Duodenal mucosa (tissue), 2 donors: ENCODE data around the gene SLAMF6.
"Not testable (repeated sequence)": the region's sequence is repeated elsewhere in the genome, so short reads cannot be mapped to it uniquely, and the experiment has no call there.

Experiments used
- H3K27ac ChIP-seq: one replicate; pipeline ENCODE4 v1.7.0; 2013; ENCODE audit warnings: low read depth, low read length
- H3K27me3 ChIP-seq, 2 donors: one replicate each; pipeline ENCODE4 v1.7.0; 2013; ENCODE audit warnings: low read length in 2 of 2, control low read depth in 1 of 2; ENCODE audit not compliant: insufficient read depth in 2 of 2, control insufficient read depth in 1 of 2
- H3K36me3 ChIP-seq, 2 donors: one replicate each; pipeline ENCODE4 v1.7.0; 2013; ENCODE audit warnings: low read length in 2 of 2, control low read depth in 1 of 2; ENCODE audit not compliant: insufficient read depth in 2 of 2, control insufficient read depth in 1 of 2
- H3K4me1 ChIP-seq, 2 donors: one replicate each; pipeline ENCODE4 v1.7.0; 2013; ENCODE audit warnings: low read length in 2 of 2, control low read depth in 1 of 2; ENCODE audit not compliant: insufficient read depth in 2 of 2, control insufficient read depth in 1 of 2
- H3K4me3 ChIP-seq, 2 donors: one replicate each; pipeline ENCODE4 v1.7.0; 2013; ENCODE audit warnings: low read length in 2 of 2, low read depth in 1 of 2
- H3K9ac ChIP-seq, 2 donors: one replicate each; pipeline ENCODE4 v1.7.0; 2013; ENCODE audit warnings: low read length in 2 of 2, low read depth in 1 of 2
- H3K9me3 ChIP-seq, 2 donors: one replicate each; pipeline ENCODE4 v1.7.0; 2013; ENCODE audit warnings: low read length in 2 of 2, control low read depth in 1 of 2; ENCODE audit not compliant: control insufficient read depth in 1 of 2

The SLAMF6 gene

GRCh38 chr1:160491981-160492380 is 31.1 kb downstream of the SLAMF6 start:
- Histone ChIP-seq H3K9me3 (no peaks in the 10 kb centered on the region), H3K4me3 (no peak overlapping the region), H3K27ac (no peak overlapping the region), H3K27me3 (no peaks in the 10 kb centered on the region), H3K4me1 (no peaks in the 10 kb centered on the region), H3K36me3 (peaks cover 0 to 3% of the 10 kb centered on the region in 2 donors), H3K9ac (no peak overlapping the region)

GRCh38 chr1:160491017-160491416 is 32.0 kb downstream of the SLAMF6 start:
- Histone ChIP-seq H3K36me3 (peaks cover 0 to 3% of the 10 kb centered on the region in 2 donors), H3K27ac (no peak overlapping the region), H3K4me1 (no peaks in the 10 kb centered on the region), H3K9ac (no peak overlapping the region), H3K27me3 (no peaks in the 10 kb centered on the region), H3K9me3 (no peaks in the 10 kb centered on the region), H3K4me3 (no peak overlapping the region)

GRCh38 chr1:160489513-160490261 is 33.4 kb downstream of the SLAMF6 start:
- Histone ChIP-seq H3K9ac (no peak overlapping the region), H3K27me3 (no peaks in the 10 kb centered on the region), H3K36me3 (peaks cover 0 to 3% of the 10 kb centered on the region in 2 donors), H3K9me3 (no peaks in the 10 kb centered on the region), H3K27ac (no peak overlapping the region), H3K4me1 (no peaks in the 10 kb centered on the region), H3K4me3 (no peak overlapping the region)

- H3K27ac ChIP-seq, result no peak overlapping the region
- H3K4me1 ChIP-seq, result no peaks in the 10 kb centered on the region
- no peak overlapping the region for H3K4me3 ChIP-seq
- no peaks in the 10 kb centered on the region for H3K27me3 ChIP-seq
- peaks cover 0 to 3% of the 10 kb centered on the region in 2 donors for H3K36me3 ChIP-seq
- H3K9ac ChIP-seq, result no peak overlapping the region
- no peaks in the 10 kb centered on the region for H3K9me3 ChIP-seq
Observed at GRCh38 chr1:160488347-160489058, 34.6 kb downstream of the SLAMF6 start.

- Histone ChIP-seq H3K27me3 (no peaks in the 10 kb centered on the region), H3K27ac (no peak overlapping the region), H3K9ac (no peak overlapping the region), H3K9me3 (no peaks in the 10 kb centered on the region), H3K4me3 (no peak overlapping the region), H3K36me3 (peaks cover 0 to 3% of the 10 kb centered on the region in 2 donors), H3K4me1 (no peaks in the 10 kb centered on the region)
Observed at GRCh38 chr1:160486453-160486852, 36.6 kb downstream of the SLAMF6 start.

GRCh38 chr1:160483505-160484185 is 39.4 kb downstream of the SLAMF6 start:
- H3K36me3 ChIP-seq, result no peaks in the 10 kb centered on the region

GRCh38 chr1:160481979-160482596 is 41.0 kb downstream of the SLAMF6 start:
- Histone ChIP-seq H3K9ac (no peak overlapping the region), H3K27ac (no peak overlapping the region), H3K27me3 (no peaks in the 10 kb centered on the region), H3K4me3 (no peak overlapping the region), H3K9me3 (no peaks in the 10 kb centered on the region), H3K4me1 (no peaks in the 10 kb centered on the region), H3K36me3 (no peaks in the 10 kb centered on the region)

More at GRCh38 chr1:160483505-160484185, 39.4 kb downstream of the SLAMF6 start:
- Histone ChIP-seq H3K9me3 (no peaks in the 10 kb centered on the region), H3K9ac (no peak overlapping the region), H3K4me3 (no peak overlapping the region), H3K4me1 (no peaks in the 10 kb centered on the region), H3K27ac (no peak overlapping the region), H3K27me3 (no peaks in the 10 kb centered on the region)

GRCh38 chr1:160480781-160481180 is 42.3 kb downstream of the SLAMF6 start:
- H3K9ac ChIP-seq, H3K36me3 ChIP-seq, H3K4me1 ChIP-seq, H3K27me3 ChIP-seq, H3K9me3 ChIP-seq, H3K4me3 ChIP-seq, H3K27ac ChIP-seq: not testable (repeated sequence)

GRCh38 chr1:160479091-160479490 is 44.0 kb downstream of the SLAMF6 start:
- H3K36me3 ChIP-seq, H3K4me3 ChIP-seq, H3K9ac ChIP-seq, H3K4me1 ChIP-seq, H3K9me3 ChIP-seq, H3K27ac ChIP-seq, H3K27me3 ChIP-seq: not testable (repeated sequence)
